Measurements from ENCODE around the gene CENPM.

CENPM gene

GRCh38 chr22:41948142-41948541 is 1.2 kb upstream of the CENPM start:
- no peak for TF ChIP-seq CTCF (IDR thresholded peaks at IDR 0.05; ENCODE audit: low read depth, low read length)
- H3K4me3 ChIP-seq (ENCODE audit: low read depth, low read length) = no peak overlapping the region

- TF ChIP-seq CTCF (IDR thresholded peaks at IDR 0.05; ENCODE audit: low read depth, low read length) = no peak
- no peak overlapping the region; the same call in 1 of the 2 replicates for H3K4me3 ChIP-seq (ENCODE audit: low read depth, low read length)
Measured at GRCh38 chr22:41947424-41948080, 600 bp upstream of the CENPM start.

GRCh38 chr22:41943661-41944209 is 3.2 kb downstream of the CENPM start:
- no peak overlapping the region for H3K4me3 ChIP-seq (ENCODE audit: low read depth, low read length)
- TF ChIP-seq CTCF (IDR thresholded peaks at IDR 0.05; ENCODE audit: low read depth, low read length) = no peak

GRCh38 chr22:41940832-41941765 is 5.9 kb downstream of the CENPM start:
- peak; percentile 87 for TF ChIP-seq CTCF (IDR thresholded peaks at IDR 0.05; ENCODE audit: low read depth, low read length)
- no peak overlapping the region for H3K4me3 ChIP-seq (ENCODE audit: low read depth, low read length)

- H3K4me3 ChIP-seq (ENCODE audit: low read depth, low read length) = no peak overlapping the region
- no peak for TF ChIP-seq CTCF (IDR thresholded peaks at IDR 0.05; ENCODE audit: low read depth, low read length)
Measured at GRCh38 chr22:41939981-41940831, 6.7 kb downstream of the CENPM start.

GRCh38 chr22:41936894-41937169 is 10.1 kb downstream of the CENPM start:
- no peak for TF ChIP-seq CTCF (IDR thresholded peaks at IDR 0.05; ENCODE audit: low read depth, low read length)
- no peak overlapping the region for H3K4me3 ChIP-seq (ENCODE audit: low read depth, low read length)
